Posterior cingulate gyrus (tissue), 11 donors: ENCODE data around the gene RASEF.
"Not testable (repeated sequence)": the region's sequence is repeated elsewhere in the genome, so short reads cannot be mapped to it uniquely, and the experiment has no call there.

ENCODE experiments used
- DNase-seq, 10 donors: peaks; one replicate each; pipeline versions ENCODE4 v3.0.0 to v3.0.0-alpha.2; 2020 to 2021; ENCODE audit warnings: mixed read lengths in 3 of 10
- intact Hi-C: fragments of 100-400 bp; cut with DNase I; formaldehyde crosslinking; loops from one replicate; pipeline ENCODE4 v1.15.1; 2023

The RASEF gene

DNA sequence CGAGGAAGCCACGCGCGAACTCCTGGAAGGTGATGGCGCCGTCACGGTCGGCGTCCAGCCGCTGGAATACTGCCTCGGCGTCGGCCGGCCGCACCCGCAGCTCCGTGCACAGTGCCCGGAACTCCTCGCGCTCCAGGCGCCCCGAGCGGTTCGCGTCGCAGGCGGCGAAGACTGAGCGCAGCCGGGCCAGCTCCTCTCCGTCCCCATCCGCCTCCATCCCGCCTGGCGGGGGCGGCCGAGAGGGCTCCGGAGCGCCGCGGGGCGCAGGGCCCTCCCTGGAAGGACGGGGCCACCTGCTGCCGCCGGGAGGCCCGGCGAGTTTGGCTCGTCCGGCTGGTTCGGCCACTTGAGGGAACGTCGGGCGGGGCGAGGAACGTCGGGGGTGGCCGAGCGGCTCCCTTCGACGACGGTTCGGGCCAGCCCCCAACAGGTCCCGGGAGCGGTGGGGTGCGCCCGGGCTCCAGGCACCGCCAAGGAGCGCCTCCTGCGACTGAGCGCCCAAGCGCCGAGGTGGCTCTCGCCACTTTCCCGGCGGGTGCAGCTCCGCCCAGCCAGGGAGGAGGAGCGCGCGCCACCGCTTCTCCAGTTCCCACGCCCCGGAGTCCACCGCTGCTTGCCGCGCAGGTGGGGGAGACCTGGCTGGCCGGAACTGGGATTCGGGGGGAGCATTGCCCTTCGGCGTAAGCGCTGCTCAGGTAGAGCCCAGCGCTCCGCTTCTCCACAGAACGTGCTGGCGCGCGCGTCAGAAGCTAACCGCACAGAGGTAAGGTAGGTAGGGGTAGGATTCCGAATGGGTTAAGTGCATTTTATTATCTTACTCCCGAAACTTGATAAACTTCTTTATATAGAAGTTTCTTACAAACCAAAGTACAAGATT, at the start of gene RASEF:
Gene RASEF, minus strand, starts transcription at position 492 of the 877 bp plus-strand sequence. Its CDS starts 275 bp downstream, at position 217.
- DNase-seq, result peak in 3 of 10 donors; percentile 66 to 73 (median 72)

DNA sequence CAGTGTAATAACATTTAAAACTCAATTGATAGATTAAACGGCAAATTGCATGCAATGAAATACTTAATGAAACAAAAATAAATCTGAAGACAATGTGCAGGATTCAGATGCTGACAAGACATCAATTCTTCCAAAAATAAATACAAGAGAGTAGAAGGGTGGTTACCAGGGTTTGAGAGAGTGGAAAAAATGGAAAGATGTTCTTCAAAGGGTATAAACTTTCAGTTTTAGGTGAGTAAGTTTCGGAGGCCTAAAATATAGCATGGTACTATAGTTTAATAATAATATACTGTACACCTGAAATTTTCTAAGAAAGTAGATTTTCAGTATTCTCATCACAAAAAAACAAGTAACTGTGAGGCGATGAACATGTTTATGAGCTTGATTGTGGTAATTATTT, 48.2 kb upstream of the RASEF start:
- intact Hi-C loops, result no loop called here
- DNase-seq, result no peak

More for the DNA sequence above, at the start of gene RASEF:
- intact Hi-C loops, result no loop called here

DNA sequence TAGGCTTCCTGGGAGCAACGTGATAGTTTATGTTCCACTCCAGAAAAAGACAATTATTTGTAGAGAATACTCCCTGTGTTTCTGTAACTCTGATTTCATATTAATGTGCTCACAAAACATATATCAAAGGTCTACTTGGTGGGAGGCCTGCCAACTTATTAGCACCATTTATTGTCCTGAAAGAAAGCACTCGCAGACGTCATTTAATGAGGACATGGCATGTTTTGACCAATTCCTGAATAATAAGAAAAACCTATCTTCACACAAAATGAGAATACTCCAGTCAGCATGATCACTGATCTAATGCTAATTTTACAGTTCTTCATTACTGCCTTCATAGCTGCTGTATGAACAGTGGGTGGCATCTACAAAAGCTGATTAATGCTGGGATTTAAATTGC, 46.4 kb upstream of the RASEF start:
- intact Hi-C loops, result no loop called here
- DNase-seq, result no peak

DNA sequence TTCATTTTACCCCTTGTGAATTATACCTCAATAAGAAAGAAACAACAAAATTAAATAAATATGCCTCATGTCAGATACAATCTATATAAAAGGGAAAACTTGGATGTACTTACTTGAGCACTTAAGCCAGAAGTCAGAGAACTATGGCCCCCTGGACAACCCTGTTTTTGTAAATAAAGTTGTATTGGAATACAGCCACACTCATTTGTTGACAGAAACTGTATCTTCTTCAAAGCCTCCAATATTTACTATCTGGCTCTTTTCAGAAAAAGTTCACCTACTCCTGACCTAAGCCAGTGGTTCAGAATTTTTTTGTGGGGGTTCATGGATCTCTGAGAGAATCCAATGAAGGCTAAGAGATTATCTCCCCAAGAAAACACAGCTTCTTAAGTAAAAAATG, 45.3 kb upstream of the RASEF start:
- no peak for DNase-seq
- intact Hi-C loops, result no loop called here

DNA sequence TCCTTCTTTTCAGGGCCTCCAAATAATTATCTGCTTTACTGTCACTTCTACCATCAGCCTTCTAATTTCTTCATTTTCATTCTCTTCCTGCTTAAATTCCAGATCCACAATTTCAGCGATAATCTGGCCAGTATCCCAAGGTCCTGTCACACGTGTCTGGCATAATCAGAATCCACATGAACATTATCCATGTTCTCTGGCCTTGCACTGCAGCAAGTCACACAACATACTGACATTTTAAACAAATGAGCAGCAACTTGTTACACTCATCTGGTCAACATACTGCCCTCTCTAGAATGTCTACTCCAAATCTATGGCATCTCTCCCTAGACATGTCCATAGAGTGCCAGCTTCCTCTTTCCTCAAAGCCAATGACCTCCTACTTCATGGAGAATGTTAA, 43.8 kb upstream of the RASEF start:
- DNase-seq, result no peak
- intact Hi-C loops, result no loop called here

DNA sequence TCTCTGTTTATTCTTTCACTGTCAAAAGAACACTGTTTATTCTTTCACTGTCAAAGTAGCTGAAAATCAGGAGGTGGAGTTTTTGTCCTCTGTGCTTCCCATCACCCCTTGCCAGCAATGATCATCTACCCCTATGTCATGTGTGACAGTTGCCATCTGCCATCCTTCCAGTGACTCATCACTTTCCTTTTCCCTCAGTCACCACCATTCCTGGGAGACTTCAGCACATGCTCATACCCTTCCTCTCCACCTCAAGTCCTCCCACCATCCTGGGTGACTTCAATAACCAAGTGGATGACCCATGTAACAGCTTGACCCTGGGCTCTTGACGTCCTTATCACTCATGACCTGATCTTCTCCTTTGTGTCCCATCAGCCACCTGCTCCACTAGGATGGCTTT, 43.3 kb upstream of the RASEF start:
- intact Hi-C loops, result no loop called here
- no peak for DNase-seq

DNA sequence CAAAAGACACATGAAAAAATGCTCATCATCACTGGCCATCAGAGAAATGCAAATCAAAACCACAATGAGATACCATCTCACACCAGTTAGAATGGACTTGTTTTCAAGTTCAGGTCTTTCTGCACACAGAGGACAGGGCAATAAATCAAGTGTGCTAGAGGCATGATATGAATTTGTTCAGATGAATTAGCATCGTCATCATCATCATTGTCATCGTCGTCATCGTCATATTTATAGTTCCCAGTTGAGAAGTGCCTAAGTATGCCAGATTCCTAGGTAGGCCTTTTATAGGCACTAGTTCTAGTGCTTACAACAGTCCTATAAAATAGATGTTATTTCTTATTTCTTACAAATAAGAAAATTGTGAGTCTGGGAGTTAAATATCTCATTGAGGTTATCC, 34.7 kb upstream of the RASEF start:
- DNase-seq, result no peak
- intact Hi-C loops, result no loop called here

DNA sequence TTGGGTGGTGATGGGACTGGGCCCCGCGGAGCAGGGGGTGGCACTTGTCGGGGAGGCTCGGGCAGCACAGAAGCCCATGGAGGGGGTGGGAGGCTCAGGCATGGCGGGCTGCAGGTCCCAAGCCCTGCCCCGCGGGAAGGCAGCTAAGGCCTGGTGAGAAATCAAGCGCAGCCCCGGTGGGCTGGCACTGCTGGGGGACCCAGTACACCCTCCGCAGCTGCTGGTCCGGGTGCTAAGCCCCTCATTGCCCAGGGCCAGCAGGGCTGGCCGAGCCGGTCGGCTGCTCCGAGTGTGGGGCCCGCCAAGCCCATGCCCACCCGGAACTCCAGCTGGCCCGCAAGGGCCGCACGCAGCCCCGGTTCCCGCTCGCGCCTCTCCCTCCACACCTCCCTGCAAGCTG, 30.4 kb upstream of the RASEF start:
- intact Hi-C loops, DNase-seq: not testable (repeated sequence)

DNA sequence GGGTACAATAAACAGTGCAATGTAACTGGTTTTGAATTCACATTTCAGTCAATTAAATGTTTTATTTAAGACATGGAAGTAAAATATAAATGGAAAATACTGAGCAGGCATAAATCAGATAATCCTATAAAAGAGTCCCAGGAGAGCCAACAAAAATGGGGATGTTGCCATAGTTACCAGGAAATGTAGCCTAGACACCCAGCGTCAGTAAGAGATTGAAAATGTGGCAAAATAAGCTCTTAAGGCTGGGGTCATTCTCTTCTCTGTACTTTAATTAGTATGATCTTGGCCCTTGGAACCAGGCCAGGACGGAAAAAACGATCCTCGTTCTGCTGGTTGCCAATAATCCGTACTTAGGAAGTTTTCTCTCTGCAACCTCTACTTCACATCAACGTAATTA, 18.9 kb upstream of the RASEF start:
- intact Hi-C loops, result no loop called here
- DNase-seq, result no peak

DNA sequence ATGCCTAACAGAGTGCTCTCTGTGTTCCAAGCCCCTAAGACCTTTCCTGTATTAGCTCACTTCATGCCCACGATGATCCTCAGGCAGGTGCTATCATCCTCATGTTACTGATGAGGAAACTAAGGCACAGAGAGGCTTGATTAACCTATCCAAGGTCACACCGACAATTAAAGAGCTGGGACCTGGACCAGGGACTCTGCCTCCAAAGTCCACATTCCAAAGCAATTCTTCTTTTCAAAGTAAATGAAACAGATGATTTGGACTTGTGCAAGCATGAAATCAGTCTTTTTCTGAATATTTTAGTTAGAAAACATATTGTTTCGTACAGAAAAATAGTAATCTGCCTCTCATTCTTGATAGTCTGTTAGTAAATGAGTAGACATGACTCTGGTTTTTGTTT, 18.1 kb upstream of the RASEF start:
- DNase-seq, result no peak
- intact Hi-C loops, result no loop called here

DNA sequence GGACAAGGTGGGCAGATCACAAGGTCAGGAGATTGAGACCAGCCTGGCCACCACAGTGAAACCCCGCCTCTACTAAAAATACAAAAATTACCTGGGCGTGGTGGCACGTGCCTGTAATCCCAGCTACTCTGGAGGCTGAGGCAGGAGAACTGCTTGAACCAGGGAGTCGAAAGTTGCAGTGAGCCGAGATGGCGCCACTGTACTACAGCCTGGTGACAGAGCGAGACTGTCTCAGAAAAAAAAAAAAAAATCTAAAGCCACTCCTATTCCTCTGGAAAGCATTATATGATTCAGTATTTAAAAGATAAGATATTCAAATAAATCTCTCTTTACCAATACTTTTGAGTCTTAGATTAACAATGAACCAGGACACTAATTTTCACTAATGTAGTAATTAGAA, 13.0 kb upstream of the RASEF start:
- DNase-seq, intact Hi-C loops: not testable (repeated sequence)

DNA sequence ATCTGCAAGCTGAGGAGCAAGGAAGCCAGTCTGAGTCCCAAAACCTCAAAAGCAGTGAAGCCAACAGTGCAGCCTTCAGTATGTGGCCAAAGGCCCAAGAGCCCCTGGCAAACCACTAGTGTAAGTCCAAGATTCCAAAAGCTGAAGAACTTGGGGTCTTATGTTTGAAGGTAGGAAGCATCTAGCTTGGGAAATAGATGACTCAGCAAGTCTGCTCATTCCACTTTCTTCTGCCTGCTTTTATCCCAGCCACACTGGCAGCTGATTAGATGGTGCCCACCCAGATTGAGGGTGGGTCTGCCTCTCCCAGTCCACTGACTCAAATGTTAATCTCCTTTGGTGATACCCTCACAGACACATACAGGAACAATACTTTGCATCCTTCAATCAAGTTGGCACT, 9.6 kb upstream of the RASEF start:
- intact Hi-C loops, DNase-seq: not testable (repeated sequence)

DNA sequence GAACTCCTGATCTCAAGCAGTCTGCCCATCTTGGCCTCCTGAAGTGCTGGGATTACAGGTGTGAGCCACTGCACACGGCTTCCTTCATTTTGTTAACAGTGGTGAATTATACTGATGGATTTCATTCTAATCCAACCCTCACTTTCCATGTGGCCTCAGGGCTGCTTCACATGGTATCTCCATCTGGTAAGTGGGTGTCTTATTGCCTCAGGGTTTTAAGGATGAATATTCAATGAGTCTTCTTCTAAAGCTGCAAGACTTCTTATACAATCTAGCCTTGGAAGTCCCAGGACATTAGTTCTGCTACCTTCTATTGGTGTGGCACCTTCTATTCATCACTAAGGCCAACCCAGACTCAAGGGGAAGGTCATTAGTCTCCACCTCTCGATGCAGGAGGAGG, 8.7 kb upstream of the RASEF start:
- intact Hi-C loops, result no loop called here
- DNase-seq, result no peak

DNA sequence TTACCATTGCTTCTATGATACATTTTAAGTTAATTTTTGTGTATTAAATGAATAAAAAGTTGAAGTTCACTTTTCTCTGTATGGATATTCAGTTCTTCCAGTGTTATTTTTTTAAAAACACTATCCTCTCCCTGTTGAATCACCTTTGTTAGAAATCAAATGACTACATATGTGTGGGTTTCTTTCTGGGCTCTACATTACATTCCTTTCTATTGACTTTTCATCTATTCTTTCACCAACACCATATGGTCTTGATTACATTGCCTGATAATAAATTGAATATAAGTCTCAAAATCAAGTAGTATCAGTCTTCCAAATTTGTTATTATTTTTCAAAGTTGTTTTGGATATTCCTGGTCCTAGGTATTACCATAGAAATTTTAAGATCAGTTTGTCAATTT, 7.3 kb upstream of the RASEF start:
- intact Hi-C loops, result no loop called here
- DNase-seq, result no peak

DNA sequence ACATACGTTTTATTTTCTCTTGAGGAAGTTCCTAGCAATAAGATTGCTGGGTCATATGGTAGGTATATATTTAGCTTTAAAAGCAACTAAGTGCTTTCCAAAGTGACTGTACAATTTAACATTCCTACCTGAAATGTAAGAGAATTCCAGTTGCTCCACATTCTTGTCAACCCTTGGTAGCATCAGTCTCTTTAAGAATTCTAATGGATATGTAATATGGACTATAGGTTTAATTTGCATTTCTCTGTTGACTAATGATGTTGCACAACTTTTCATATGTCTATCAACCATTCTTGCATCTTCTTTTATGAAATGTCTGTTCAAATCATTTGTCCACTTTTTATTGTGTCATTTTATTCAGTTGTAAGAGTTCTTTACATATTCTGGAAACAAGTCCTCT, 6.7 kb upstream of the RASEF start:
- intact Hi-C loops, result no loop called here
- no peak for DNase-seq

DNA sequence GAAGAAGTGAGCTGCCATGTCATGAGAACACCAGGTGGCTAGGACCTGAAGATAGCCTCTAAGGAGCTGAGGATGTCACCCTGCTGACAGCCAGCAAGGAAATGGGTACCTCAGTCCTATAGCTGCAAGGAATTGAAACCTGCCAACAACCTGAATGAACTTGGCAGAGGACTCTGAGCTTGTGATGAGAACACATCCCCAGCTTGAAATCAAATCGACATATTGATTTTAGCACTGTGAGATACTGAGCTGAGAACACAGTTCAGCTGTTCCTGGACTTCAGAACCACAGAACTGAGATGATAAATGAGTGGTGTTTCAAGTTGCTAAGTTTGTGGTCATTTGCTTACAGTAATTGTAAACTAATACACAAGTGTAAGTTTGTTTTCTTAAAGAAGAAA, 5.5 kb upstream of the RASEF start:
- intact Hi-C loops, result no loop called here
- no peak for DNase-seq

DNA sequence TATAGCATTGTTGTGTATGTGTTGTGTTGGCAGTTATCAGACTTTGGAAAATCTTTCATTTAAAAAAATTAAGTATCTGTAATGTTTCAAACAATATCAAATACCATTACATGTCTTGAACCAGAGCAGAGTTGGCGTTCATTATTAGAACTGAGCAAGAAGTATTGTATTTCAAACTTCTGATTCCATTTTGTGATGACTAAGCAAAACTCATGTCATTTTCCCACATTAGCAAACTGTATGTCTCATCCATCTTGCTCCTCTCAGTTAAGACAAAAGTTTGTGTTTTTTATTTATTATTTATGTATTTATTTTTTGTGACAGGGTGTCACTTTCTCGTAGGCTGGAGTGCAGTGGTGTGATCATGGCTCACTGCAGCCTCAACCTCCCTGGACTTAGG, 4.6 kb upstream of the RASEF start:
- no peak for DNase-seq
- intact Hi-C loops, result no loop called here

DNA sequence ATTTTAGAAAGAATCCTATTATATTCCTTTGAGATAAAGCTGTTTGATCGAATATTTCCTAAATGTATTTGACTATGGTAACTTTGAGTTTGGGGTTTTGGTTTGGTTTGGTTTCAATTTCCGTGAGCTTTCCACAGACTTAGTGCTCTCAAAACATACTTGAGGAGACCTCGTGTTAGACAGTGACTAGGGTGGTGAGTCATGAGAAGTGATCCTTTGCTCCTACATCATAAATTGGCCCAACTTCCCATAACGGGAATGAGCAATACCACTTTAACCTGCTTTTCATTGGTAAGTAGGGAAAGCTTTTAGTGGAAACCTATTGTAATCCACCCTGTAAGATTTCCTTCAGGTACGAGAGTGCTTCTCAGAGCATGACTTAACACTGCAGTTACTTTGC, 3.8 kb upstream of the RASEF start:
- intact Hi-C loops, result no loop called here
- DNase-seq, result no peak

DNA sequence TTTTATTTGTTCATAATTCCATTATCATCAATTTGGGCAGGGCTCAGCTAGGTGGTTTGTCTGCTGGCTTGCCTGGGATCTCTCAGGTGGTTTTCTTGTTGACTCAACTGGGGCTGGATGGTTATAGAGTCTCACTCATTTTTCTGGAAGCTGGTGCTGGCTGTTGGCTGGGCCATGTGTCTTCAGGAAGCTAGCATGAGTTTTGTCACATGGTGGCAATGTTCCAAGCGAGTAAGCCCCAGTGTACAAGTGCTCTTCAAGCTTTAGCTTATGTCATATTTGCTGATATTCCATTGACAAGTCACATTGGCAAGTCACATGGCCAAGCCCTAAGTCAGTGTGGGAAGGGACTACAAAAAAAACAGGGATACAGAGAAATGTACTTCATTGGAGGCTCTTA, 2.3 kb upstream of the RASEF start:
- intact Hi-C loops, result no loop called here
- DNase-seq, result no peak

DNA sequence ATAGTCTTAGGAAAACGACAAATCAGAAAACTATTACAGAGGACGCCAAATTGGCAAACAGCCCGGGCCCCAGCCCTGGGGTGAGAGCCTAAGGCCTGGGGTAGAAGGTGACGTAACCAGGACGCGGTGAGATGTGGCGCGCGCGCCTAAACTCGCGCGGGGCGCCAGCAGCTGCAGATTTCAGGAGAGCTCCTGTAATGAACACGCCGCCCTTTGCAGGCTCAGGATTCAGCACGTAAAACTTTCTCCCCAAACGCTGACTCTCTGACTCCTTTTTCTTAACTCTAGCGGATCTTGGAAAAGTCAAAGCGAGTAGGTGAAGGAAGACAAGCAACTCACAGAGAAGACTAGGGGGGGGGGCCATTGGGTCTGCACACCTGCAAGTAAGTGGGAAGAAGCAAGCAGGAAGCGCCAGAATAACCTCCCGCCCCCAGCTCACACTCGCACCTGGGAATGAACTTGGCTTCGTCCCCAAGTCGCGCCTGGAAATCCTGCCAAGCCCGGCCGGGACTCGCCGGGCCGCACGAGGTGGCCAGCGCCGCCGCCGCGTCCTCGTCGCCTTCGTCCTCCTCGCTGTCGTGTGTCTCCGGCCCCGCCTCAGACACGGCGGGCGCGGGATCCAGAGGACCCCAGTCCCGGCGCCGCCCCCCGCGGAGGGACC, 822 bp downstream of the RASEF start:
- intact Hi-C loops, result no loop called here
- peak in 3 of 10 donors; percentile 48 to 78 (median 64) for DNase-seq

DNA sequence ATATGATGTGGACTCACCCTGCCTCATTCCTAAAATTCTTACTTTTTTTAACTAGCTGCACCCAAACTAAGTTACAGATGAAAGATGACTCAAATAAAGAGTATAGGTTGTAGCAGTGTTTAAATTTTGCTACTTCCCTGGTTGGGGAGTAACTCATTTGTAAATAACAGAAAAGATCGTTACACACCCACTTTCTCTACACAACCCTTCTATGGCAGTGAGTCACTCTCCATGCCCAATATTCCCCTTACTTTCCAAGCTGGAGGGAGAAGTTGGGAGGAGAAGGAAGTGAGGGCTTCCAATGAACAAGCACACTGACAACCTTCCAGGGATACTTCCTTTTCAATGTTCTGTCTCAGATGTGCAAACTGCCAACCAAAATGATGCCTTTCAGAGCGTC, 1.9 kb downstream of the RASEF start:
- DNase-seq, result no peak
- intact Hi-C loops, result no loop called here

DNA sequence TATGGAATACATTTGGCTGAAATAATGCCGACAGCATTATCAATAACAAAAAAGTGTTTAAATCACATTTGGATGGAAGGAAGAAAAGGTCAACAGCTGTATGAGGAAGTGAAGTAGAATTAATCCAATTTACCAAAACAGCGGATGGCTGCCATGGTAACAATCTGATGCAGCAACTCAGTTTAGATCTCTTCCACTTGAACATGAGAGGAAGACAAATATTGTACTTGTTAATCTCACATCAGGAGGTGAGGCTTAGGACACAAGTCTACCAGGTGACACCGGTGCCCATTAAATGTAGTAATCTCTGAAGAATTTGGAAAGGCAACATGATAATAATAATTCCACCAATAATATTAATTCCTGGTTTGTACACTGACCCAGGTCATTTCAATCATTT, 2.4 kb downstream of the RASEF start:
- DNase-seq, result no peak
- intact Hi-C loops, result no loop called here
